Gastroesophageal sphincter (tissue), 4 donors: ENCODE results near the gene TNFRSF6B. TPM values are rescaled to one million over a fixed set of nuclear protein-coding genes. Genes with fewer than 3 reads are reported as not detected.

Experiments
- ATAC-seq: fragments of 150-250 bp; one replicate; pipeline ENCODE4 v1.9.1; 2016; ENCODE audit warnings: mild to moderate bottlenecking, moderate library complexity
- H3K27ac ChIP-seq, 4 donors: fragments of 200-600 bp; sonication (generic) in 3 of 4; 1 replicate in 3 of 4; 2 replicates in 1 of 4; pipeline ENCODE4 v1.5.1; 2016 to 2019
- H3K27me3 ChIP-seq: fragments of 200-600 bp; sonication (generic); one replicate; pipeline ENCODE4 v1.5.1; 2019
- H3K36me3 ChIP-seq, 2 donors: fragments of 200-600 bp; sonication (generic); one replicate each; pipeline ENCODE4 v1.5.1; 2019; ENCODE audit warnings: control low read depth in 1 of 2
- H3K4me1 ChIP-seq, 3 donors: fragments of 200-600 bp; sonication (generic); 1 replicate in 2 of 3; 2 replicates in 1 of 3; pipeline ENCODE4 v1.5.1; 2016 to 2019; ENCODE audit warnings: control low read depth in 2 of 3
- H3K4me3 ChIP-seq, 2 donors: fragments of 200-600 bp; sonication (generic); one replicate each; pipeline ENCODE4 v1.5.1; 2019; ENCODE audit warnings: mild to moderate bottlenecking in 1 of 2, moderate library complexity in 1 of 2
- H3K9me3 ChIP-seq, 3 donors: fragments of 200-600 bp; sonication (generic); one replicate each; pipeline ENCODE4 v1.5.1; 2017 to 2019; ENCODE audit warnings: control low read depth in 2 of 3
- CTCF ChIP-seq, 4 experiments: fragments of 200-600 bp in 2 of 4; fragments of 450-650 bp in 2 of 4; sonication (generic) in 1 of 4; IDR thresholded peaks; one replicate each; pipeline ENCODE4 v1.5.1; 2017 to 2019; ENCODE audit warnings: antibody characterized with exemption in 4 of 4, mild to moderate bottlenecking in 2 of 4, moderate library complexity in 2 of 4
- EP300 ChIP-seq: sonication (generic); formaldehyde crosslinking; IDR thresholded peaks from one replicate; pipeline ENCODE4 v1.6.1; 2017; ENCODE audit warnings: antibody characterized with exemption, mild to moderate bottlenecking
- POLR2A ChIP-seq, 2 donors: fragments of 450-650 bp; IDR thresholded peaks; one replicate each; pipeline ENCODE4 v1.6.1; 2017; ENCODE audit warnings: antibody characterized with exemption in 2 of 2, mild to moderate bottlenecking in 2 of 2, moderate library complexity in 1 of 2
- POLR2AphosphoS5 ChIP-seq: sonication (generic); formaldehyde crosslinking; IDR thresholded peaks from one replicate; pipeline ENCODE4 v1.6.1; 2017; ENCODE audit warnings: antibody characterized with exemption
- WGBS, 2 donors: methylation state at CpG; one replicate each; pipeline ENCODE4 v1.1.5; 2018; ENCODE audit warnings: low coverage in 1 of 2; 5-methylcytosine and 5-hydroxymethylcytosine counted together
- total RNA-seq, 4 donors: library from RNA; depleted of rRNA; stranded (reverse); fragments of >200 nt; gene quantifications; one replicate each; pipeline ENCODE4 v1.1.0, GENCODE V29; 2016

Gene TNFRSF6B
- total RNA-seq, 4 donors from 2014 or later: 8.9 to 27.8 (median 15.4) TPM

DNA sequence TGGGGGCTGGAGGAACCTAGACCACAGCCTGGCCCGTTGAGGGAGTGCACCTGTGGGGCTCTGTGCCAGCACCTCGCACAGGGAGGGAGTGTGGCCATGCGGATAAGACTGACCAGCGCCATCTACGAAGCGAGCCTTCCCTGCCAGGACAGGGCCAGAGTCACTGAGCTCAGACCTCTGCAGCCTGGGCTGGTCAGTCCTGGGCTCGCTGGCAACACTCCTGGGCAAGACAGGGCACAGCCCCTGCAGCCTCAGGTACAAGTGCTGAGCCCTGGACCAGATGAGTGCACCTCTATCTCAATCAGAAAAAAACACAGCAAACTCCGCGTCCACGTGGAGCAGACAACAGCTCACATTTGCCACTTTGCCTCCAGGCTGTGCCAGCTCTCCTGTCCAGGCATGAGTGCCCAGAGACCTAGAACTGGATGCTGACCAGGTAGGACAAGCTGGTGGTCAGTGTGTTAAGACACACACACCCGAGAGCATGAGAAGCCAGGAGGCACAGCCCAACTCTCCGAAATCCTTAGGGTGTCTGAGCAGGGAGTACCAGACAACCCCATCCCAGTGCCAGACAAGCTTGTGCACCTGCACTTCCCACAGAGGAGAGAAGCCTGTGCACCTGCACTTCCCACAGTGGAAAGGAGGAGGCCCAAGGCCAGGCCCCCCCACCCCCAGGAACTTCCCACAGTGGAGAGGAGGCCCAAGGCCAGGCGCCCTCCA is 6.5 kb downstream of the TNFRSF6B start:
- peaks cover 0 to 48% (median 29%) of the 10 kb centered on the region in 3 donors for H3K4me1 ChIP-seq
- H3K36me3 ChIP-seq: peaks cover 0 to 63% of the 10 kb centered on the region in 2 donors
- TF ChIP-seq EP300 (no peak), POLR2A (IDR thresholded peaks at IDR 0.05) (no peak), POLR2AphosphoS5 (no peak), CTCF (IDR thresholded peaks at IDR 0.05) (no peak)
- ATAC-seq: no peak
- H3K27me3 ChIP-seq: no peaks in the 10 kb centered on the region
- no peak overlapping the region for H3K27ac ChIP-seq
- H3K4me3 ChIP-seq: no peak overlapping the region
- H3K9me3 ChIP-seq: no peaks in the 10 kb centered on the region
- WGBS, 2 donors: 57 to 100% methylated on average over 1 to 6 of the region's 13 CpGs

DNA sequence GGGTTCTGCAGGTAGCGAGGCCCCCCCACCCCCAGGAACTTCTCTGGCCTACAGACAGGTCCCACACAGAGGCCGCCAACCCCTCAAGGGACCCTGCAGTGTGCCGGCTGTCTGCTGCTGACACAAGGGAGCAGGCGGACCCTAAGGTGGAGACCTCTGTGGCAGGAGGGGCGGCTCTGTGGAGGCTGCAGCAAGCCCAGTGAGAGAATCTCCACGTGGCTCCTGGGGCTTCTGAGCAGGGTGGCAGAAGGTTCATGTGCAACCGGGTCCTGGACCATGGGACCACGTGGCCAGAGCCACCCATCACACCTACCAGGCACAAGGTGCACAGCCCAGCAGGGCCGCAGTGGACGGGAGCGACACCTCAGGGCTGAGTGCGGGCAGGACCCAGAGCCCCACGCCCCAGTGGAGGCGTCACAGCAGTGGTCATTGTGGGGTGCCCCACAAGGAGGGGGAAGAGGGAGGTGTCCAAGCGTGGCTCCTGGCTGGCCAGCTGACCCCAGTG is 7.1 kb downstream of the TNFRSF6B start:
- ATAC-seq: no peak
- TF ChIP-seq EP300 (no peak), POLR2AphosphoS5 (no peak), CTCF (IDR thresholded peaks at IDR 0.05) (no peak), POLR2A (IDR thresholded peaks at IDR 0.05) (no peak)
- no peaks in the 10 kb centered on the region for H3K27me3 ChIP-seq
- peaks cover 0 to 47% (median 22%) of the 10 kb centered on the region in 3 donors for H3K4me1 ChIP-seq
- H3K36me3 ChIP-seq: peaks cover 0 to 60% of the 10 kb centered on the region in 2 donors
- H3K4me3 ChIP-seq: no peak overlapping the region
- H3K27ac ChIP-seq: no peak overlapping the region
- 61% methylated on average over 4 of the region's 15 CpGs; no CpG with 5 or more reads in 1 of the 2 donors for WGBS, 2 donors
- no peaks in the 10 kb centered on the region for H3K9me3 ChIP-seq

DNA sequence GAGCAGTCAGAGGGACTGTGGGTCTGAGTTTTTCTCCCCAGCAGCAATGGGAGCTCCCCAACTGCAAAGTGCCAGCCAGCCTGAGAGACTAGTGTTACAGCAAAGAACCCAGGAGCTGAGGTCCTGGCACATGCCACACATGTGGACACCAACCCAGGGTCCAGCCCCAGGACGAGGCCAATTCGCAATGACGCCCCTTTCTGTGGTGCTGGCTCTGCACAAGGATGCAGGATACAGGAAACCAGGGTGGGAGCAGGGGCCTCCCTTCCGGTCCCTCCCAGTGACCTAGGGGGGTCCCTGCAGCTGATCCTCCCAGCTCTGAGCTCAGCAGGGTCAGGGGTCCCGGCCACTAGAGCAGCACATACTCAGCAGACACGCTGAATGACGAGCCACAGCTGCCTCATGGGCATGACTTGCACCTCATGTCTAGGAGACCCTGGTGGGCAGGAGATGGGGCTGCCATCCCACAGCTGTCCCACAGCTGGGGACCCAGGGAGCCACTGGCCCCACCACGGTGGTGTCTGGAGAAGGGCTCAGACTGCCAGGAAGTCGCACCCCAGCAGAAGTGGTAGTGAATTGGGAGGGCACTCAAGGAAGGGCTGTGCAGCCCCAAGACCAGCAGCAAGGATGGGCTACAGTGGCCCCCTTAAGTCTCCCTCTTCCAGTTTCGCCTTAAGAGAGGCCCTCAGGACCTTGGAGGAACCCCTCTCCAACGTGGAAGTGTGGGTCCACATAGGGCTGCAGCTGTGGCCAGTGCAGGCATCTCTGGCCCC is 7.7 kb downstream of the TNFRSF6B start:
- Histone ChIP-seq H3K36me3 (peaks cover 0 to 64% of the 10 kb centered on the region in 2 donors), H3K4me1 (peaks cover 0 to 47% (median 22%) of the 10 kb centered on the region in 3 donors)
- no peak for ATAC-seq

GRCh38 chr20:63704749-63705117 is 8.3 kb downstream of the TNFRSF6B start:
- Histone ChIP-seq H3K4me3 (no peak overlapping the region), H3K4me1 (peaks cover 0 to 47% (median 20%) of the 10 kb centered on the region in 3 donors), H3K9me3 (no peaks in the 10 kb centered on the region), H3K36me3 (peaks cover 0 to 66% of the 10 kb centered on the region in 2 donors), H3K27me3 (no peaks in the 10 kb centered on the region), H3K27ac (no peak overlapping the region)
- no peak for TF ChIP-seq CTCF (IDR thresholded peaks at IDR 0.05)
- no peak for TF ChIP-seq POLR2AphosphoS5
- no peak for TF ChIP-seq POLR2A (IDR thresholded peaks at IDR 0.05)
- no peak for TF ChIP-seq EP300
- ATAC-seq: no peak
- WGBS, 2 donors: 80 to 90% methylated on average over 1 to 4 of the region's 6 CpGs

More for the DNA sequence above, 7.7 kb downstream of the TNFRSF6B start:
- Histone ChIP-seq H3K4me3 (no peak overlapping the region), H3K27ac (no peak overlapping the region), H3K27me3 (no peaks in the 10 kb centered on the region), H3K9me3 (no peaks in the 10 kb centered on the region)
- 90 to 94% methylated on average over 2 to 3 of the region's 11 CpGs for WGBS, 2 donors
- TF ChIP-seq CTCF (IDR thresholded peaks at IDR 0.05) (no peak), POLR2AphosphoS5 (no peak), POLR2A (IDR thresholded peaks at IDR 0.05) (no peak), EP300 (no peak)
